ENCODE measurements around the gene ALOX12B.
A peak's percentile ranks its signal among the peaks of the same experiment; 100 is the strongest.
"Not testable (repeated sequence)": the region's sequence is repeated elsewhere in the genome, so short reads cannot be mapped to it uniquely, and the experiment has no call there.

ALOX12B gene

DNA sequence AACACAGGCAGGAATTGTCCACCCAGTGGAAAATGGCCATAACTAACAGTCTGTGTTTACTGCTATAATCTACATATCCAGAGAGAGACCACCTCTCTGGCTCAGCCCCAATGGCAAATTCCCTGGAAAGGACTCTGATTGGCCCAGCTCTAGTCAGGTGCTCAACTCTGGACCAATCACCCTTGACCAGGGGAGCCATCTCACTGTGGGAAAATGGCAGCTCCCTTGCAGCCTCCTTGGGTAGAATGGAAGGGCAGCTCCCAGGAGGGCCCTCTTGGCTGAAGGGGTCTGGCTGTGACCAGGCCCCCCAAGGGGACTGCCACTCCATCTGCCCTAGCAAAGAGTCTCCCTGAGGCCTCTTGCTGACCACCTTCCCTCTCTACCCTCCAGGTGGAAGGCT is 45.5 kb downstream of the ALOX12B start:
- no peak for DNase-seq

GRCh38 chr17:8041249-8041928 is 46.1 kb downstream of the ALOX12B start:
- peak; percentile 20 for DNase-seq

GRCh38 chr17:8039611-8040168 is 47.8 kb downstream of the ALOX12B start:
- no peak for DNase-seq

GRCh38 chr17:8038954-8039610 is 48.4 kb downstream of the ALOX12B start, which contains the start of gene ALOX15B:
Gene ALOX15B, plus strand, starts transcription at chr17:8039059. Its CDS starts 97 bp downstream, at chr17:8039156.
- no peak for DNase-seq

GRCh38 chr17:8032442-8032841 is 55.1 kb downstream of the ALOX12B start:
- DNase-seq = no peak

- DNase-seq = no peak
These were observed 55.6 kb downstream of the ALOX12B start for GRCh38 chr17:8031950-8032349.

DNA sequence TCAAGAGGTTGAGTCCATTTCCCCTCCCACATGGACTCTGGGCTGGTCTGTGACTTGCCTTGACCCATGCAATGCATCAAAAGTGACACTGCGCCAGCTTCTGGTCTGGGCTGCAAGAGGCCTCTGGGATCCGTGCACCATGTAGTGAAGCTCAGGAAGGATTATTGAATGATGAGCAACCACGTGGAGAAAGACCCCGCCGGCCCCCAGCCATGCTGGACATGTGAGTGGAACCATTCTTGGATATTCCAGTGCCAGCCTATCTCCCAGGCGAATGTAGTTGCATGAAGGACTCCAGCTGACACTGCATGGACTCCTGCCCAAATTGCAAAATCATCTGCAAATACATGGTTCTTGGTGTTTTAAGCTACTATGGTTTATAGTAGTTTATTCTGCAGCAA is 56.3 kb downstream of the ALOX12B start:
- no peak for DNase-seq

DNA sequence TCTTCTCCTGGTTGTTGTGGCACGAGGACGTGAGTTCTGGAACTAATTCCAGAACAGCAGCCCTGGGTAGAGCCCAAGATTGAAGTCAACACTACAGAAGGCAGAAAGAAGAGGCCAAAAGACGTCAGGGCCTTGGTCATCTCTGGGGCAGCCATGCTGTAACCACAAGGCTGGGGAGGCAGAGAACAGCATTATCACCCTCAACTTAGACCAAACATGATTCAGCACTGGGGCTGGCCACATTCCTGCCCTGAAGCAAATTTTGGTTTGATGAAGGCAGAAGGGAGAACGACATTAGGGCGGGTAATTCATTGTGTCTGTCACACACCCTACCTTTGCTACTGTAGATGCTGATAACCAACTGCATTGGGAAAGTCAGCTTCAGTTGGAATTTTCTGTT is 58.4 kb downstream of the ALOX12B start:
- no peak for DNase-seq

- DNase-seq = no peak
These were observed 62.2 kb downstream of the ALOX12B start for GRCh38 chr17:8025176-8025911.

GRCh38 chr17:8024161-8024560 is 63.4 kb downstream of the ALOX12B start:
- not testable (repeated sequence) for DNase-seq

All from activated naive CD4-positive, alpha-beta T cell treated with Interleukin-2 at 50 U/mL for 16 hours (primary cell).